OCI-LY3 (cell line): ENCODE data around the gene STEEP1.

Experiments
- H2AFZ ChIP-seq: fragments of 200-600, 300-600 bp; shearing (Covaris generic); 2 replicates; pipeline ENCODE4 v1.6.0; 2014; ENCODE audit warnings: antibody characterized with exemption, low read depth, low read length
- H3K27ac ChIP-seq: fragments of 200-600, 300-600 bp; sonication (generic); 2 replicates; pipeline ENCODE4 v1.5.1; 2014; ENCODE audit warnings: mild to moderate bottlenecking, low read length, moderate library complexity, mixed read lengths
- H3K27me3 ChIP-seq: fragments of 200-600, 300-600 bp; sonication (generic); 2 replicates; pipeline ENCODE4 v1.6.1; 2014; ENCODE audit warnings: low read depth, low read length, mixed read lengths
- H3K36me3 ChIP-seq: fragments of 200-600, 300-600 bp; sonication (generic); replicated peaks from 2 replicates; pipeline ENCODE3; 2014; ENCODE audit warnings: low read depth, low read length, mixed read lengths
- H3K4me1 ChIP-seq: fragments of 300-600, 200-600 bp; sonication (generic); 2 replicates; pipeline ENCODE4 v1.6.1; 2014; ENCODE audit warnings: low read length, mixed read lengths
- H3K4me2 ChIP-seq: fragments of 200-600, 300-600 bp; sonication (generic); 2 replicates; pipeline ENCODE4 v1.6.1; 2014; ENCODE audit warnings: low read length, mixed read lengths
- H3K4me3 ChIP-seq: fragments of 300-600, 200-600 bp; sonication (generic); 2 replicates; pipeline ENCODE4 v1.5.1; 2014; ENCODE audit warnings: antibody characterized with exemption, mild to moderate bottlenecking, low read length, moderate library complexity
- H3K79me2 ChIP-seq: fragments of 300-600, 200-600 bp; shearing (Covaris generic); 2 replicates; pipeline ENCODE4 v1.6.1; 2014; ENCODE audit warnings: mild to moderate bottlenecking, low read length, mixed read lengths
- H3K9ac ChIP-seq: fragments of 300-600, 200-600 bp; shearing (Covaris generic); 2 replicates; pipeline ENCODE4 v1.6.0; 2014; ENCODE audit warnings: mild to moderate bottlenecking, low read length, moderate library complexity
- H3K9me3 ChIP-seq: fragments of 200-600, 300-600 bp; shearing (Covaris generic); 2 replicates; pipeline ENCODE4 v1.6.1; 2014; ENCODE audit warnings: low read length, mixed read lengths; ENCODE audit not compliant: insufficient read depth
- H4K20me1 ChIP-seq: fragments of 200-600, 300-600 bp; sonication (generic); 2 replicates; pipeline ENCODE4 v1.6.1; 2016; ENCODE audit warnings: low read length, mixed read lengths; ENCODE audit not compliant: insufficient read depth
- CTCF ChIP-seq: fragments of 200-600, 300-600 bp; sonication (generic); IDR thresholded peaks from 2 replicates; pipeline ENCODE4 v1.5.1; 2014; ENCODE audit warnings: antibody characterized with exemption, low read length, low read depth
- EZH2phosphoT487 ChIP-seq: fragments of 200-600 bp; shearing (Covaris generic); IDR thresholded peaks from 2 replicates; pipeline ENCODE4 v1.6.1; 2018; ENCODE audit warnings: antibody characterized with exemption, mixed run types, low read depth

STEEP1 gene

DNA sequence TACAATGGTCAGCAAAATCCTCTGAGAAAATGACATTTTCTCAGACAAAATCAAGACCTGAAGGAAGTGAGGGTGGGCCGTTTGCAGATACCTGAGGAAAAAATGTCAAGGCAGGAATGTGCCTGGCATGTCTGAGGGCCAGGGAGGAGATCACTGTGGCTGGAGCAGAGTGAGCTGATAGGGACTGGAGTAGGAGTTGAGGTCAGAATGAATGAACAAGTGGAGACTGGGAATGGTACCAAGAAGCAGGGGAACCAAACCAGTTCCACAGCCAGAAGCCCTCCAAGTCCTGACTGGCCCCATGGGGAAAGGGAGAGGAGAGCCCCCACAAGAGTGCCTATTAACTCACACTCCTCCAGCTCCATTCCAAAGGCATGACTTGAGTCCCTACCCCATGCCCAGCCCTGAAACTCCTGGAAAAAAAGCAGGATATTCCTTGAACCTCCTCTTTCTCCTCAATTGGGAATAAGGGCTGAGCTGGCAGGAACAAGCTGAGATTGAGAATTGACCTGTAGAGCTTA lies 41.5 kb downstream of the STEEP1 start:
- H3K27ac ChIP-seq: no peak overlapping the region
- H4K20me1 ChIP-seq: no peaks in the 10 kb centered on the region
- no peak overlapping the region for H3K4me3 ChIP-seq
- H2AFZ ChIP-seq: no peak overlapping the region
- no peak overlapping the region for H3K4me2 ChIP-seq
- TF ChIP-seq EZH2phosphoT487 (no peak), CTCF (no peak)
- no peaks in the 10 kb centered on the region for H3K36me3 ChIP-seq
- no peak overlapping the region for H3K9ac ChIP-seq
- no peaks in the 10 kb centered on the region for H3K4me1 ChIP-seq
- no peaks in the 10 kb centered on the region for H3K27me3 ChIP-seq
- no peaks in the 10 kb centered on the region for H3K9me3 ChIP-seq
- H3K79me2 ChIP-seq: no peaks in the 10 kb centered on the region

- no peak overlapping the region for H3K4me2 ChIP-seq
- no peaks in the 10 kb centered on the region for H4K20me1 ChIP-seq
- H3K4me1 ChIP-seq: peaks cover 5% of the 10 kb centered on the region; the same call in 1 of the 2 replicates
- no peak overlapping the region for H2AFZ ChIP-seq
- TF ChIP-seq EZH2phosphoT487 (no peak), CTCF (no peak)
- no peak overlapping the region for H3K9ac ChIP-seq
- no peaks in the 10 kb centered on the region for H3K79me2 ChIP-seq
- H3K4me3 ChIP-seq: no peak overlapping the region
- no peak overlapping the region for H3K27ac ChIP-seq
- no peaks in the 10 kb centered on the region for H3K27me3 ChIP-seq
- H3K9me3 ChIP-seq: no peaks in the 10 kb centered on the region
- H3K36me3 ChIP-seq: no peaks in the 10 kb centered on the region
These were observed 44.0 kb downstream of the STEEP1 start for GRCh38 chrX:119521246-119521645.

GRCh38 chrX:119518371-119518770 lies 46.8 kb downstream of the STEEP1 start:
- H3K9ac ChIP-seq: no peak overlapping the region
- no peaks in the 10 kb centered on the region for H3K79me2 ChIP-seq
- H3K9me3 ChIP-seq: no peaks in the 10 kb centered on the region
- no peaks in the 10 kb centered on the region for H3K27me3 ChIP-seq
- no peaks in the 10 kb centered on the region for H4K20me1 ChIP-seq
- no peak overlapping the region for H2AFZ ChIP-seq
- TF ChIP-seq EZH2phosphoT487: no peak
- TF ChIP-seq CTCF: no peak
- H3K4me3 ChIP-seq: no peak overlapping the region
- H3K4me2 ChIP-seq: no peak overlapping the region
- no peak overlapping the region for H3K27ac ChIP-seq
- no peaks in the 10 kb centered on the region for H3K36me3 ChIP-seq
- peaks cover 8% of the 10 kb centered on the region for H3K4me1 ChIP-seq

DNA sequence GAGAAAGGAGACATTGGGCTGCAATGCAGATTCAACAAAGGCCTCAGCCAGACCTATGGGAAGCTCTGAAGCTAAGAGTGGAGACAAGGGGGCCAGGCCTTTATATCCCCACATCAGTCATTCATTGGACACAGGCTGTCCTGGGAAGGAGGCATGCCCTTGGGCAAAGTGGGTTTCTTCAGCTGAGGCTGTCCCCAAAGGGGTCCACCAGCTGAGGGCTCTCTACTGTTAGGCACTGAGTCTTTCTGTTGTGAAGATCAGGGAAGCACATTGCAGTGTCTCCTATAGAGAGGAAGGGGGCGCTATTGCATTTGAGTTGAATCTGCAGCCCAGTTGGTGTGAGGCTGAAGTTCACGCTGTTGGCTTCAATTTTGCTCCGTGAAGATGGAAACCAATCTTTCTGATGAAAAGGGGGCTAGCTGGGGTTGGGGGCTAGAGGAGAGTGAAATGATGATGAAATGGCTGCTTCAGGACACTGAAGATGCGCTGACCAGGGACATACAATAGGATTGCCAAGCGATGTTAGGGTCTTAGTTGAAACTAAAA lies 49.0 kb downstream of the STEEP1 start:
- Histone ChIP-seq H3K79me2 (no peaks in the 10 kb centered on the region), H3K27me3 (no peaks in the 10 kb centered on the region), H2AFZ (peak overlapping the region; percentile 81), H3K4me1 (peaks cover 8% of the 10 kb centered on the region), H3K4me3 (no peak overlapping the region), H3K4me2 (peak overlapping the region; percentile 60), H3K27ac (no peak overlapping the region), H3K36me3 (no peaks in the 10 kb centered on the region), H4K20me1 (no peaks in the 10 kb centered on the region), H3K9ac (peak overlapping the region; percentile 32; the same call in 1 of the 2 replicates), H3K9me3 (no peaks in the 10 kb centered on the region)
- TF ChIP-seq CTCF: peak; percentile 87
- TF ChIP-seq EZH2phosphoT487: no peak
